ACHN (cell line): Measurements from ENCODE around the gene FOXB2.

Source experiments
- DNase-seq: peaks from one replicate; pipeline ENCODE4 v3.0.0-alpha.2; 2015
- in situ Hi-C: cut with HindIII; loops from 2 replicates; pipeline ENCODE4 v1.10.0; 2017; ENCODE audit warnings: low sequenced_read_pairs, low pct_ligation_motif_present, low pct_unique_long_range_greater_than_20kb

Gene FOXB2

DNA sequence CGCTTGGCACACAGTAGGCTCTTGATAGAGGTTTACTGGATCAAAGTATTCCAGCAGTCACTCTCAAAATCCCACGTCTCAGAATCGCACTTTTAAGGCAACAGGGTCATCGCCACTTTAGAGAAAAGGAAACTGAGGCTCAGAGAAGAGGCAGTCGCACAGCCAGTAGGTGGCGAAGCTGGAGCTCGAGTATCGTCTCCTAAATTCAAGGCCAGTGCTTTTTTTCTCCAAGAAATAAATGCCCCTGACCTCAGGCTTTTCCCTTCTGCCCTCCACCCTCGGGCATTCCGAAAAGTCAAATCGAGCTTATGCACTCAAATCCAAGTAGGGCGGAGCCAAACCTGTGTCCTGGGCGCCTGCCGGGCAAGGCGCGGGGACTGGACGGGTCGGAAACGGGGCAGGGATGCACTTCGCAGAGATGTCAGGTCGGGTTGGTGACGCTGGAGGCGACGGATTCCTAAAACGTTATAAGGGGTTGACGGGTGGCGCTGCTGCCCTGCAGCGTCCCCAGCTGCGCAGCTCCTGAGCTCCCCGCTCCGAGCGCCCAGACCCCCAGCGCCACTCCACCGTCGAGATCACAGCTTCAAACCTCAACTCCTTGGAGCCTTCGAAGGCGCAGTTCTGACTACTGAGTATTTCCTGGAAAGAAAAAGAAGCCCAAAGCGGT, 4.7 kb upstream of the FOXB2 start:
- in situ Hi-C loops, result no loop called here
- DNase-seq, result no peak

GRCh38 chr9:77015327-77016048, 4.0 kb upstream of the FOXB2 start:
- DNase-seq, result no peak

GRCh38 chr9:77016121-77016525, 3.3 kb upstream of the FOXB2 start:
- in situ Hi-C loops, result no loop called here
- no peak for DNase-seq

More at GRCh38 chr9:77015327-77016048, 4.0 kb upstream of the FOXB2 start:
- in situ Hi-C loops, result no loop called here

DNA sequence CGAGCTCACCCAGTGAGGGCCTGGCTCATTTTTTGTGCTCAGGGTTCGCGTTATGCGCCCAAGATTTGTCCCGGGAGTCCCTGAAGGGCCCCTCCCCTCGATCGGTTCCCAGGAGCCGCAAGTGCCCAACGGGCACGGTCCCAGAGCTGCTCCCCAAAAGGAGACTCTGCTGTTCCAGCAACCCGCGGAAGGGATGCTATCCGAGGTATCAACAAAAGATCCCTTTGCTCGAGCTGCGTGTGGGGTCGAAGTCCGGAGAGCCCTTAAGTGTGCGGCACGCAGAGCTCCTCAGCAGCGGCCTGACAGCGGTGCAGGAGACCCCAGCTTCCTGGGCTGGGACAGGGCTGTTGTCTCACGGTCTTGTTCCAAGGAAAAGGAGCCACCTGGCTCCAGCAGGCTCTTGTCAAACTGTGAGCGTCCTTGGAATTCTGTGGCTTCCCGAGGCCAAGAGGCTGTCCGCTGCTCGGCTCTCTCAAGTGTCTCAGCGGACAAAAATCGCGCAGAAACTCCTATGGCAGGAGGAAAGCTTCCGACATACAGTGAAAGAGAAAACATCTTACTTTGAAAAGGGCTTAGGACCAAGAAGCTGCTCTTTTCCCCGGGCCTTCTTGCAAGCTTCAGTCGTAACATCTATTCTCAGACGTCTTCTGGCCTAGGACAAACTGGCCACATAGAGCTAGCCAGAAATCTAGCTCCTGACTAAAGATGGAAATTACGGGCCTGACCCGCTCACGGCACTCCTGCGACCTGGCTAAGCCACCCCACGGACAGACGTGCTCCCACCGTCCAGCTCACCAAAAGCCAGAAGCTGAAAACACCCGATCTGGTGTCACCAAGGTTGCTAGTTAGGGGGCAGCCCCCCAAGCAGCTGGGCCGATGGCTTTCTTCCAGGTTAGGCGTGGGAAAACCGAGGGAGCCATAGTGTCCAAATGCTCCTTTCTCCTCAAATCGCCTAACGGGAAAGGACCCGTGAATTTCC, 2.6 kb upstream of the FOXB2 start:
- in situ Hi-C loops, result no loop called here

GRCh38 chr9:77017505-77017894, 2.0 kb upstream of the FOXB2 start:
- DNase-seq, result no peak
- in situ Hi-C loops, result no loop called here

More for the DNA sequence above, 2.6 kb upstream of the FOXB2 start:
- DNase-seq, result no peak

- in situ Hi-C loops, result no loop called here
- DNase-seq, result peak; percentile 4
Measured at GRCh38 chr9:77018058-77018968, 1.1 kb upstream of the FOXB2 start.

GRCh38 chr9:77018969-77019235, 553 bp upstream of the FOXB2 start:
- no peak for DNase-seq
- in situ Hi-C loops, result no loop called here

GRCh38 chr9:77019926-77020412, 514 bp downstream of the FOXB2 start:
- in situ Hi-C loops, result no loop called here

GRCh38 chr9:77020413-77021290, 1.2 kb downstream of the FOXB2 start:
- no peak for DNase-seq
- in situ Hi-C loops, result no loop called here

More at GRCh38 chr9:77019926-77020412, 514 bp downstream of the FOXB2 start:
- DNase-seq, result no peak

- DNase-seq, result no peak
- in situ Hi-C loops, result no loop called here
Measured at GRCh38 chr9:77021291-77021894, 1.9 kb downstream of the FOXB2 start.

DNA sequence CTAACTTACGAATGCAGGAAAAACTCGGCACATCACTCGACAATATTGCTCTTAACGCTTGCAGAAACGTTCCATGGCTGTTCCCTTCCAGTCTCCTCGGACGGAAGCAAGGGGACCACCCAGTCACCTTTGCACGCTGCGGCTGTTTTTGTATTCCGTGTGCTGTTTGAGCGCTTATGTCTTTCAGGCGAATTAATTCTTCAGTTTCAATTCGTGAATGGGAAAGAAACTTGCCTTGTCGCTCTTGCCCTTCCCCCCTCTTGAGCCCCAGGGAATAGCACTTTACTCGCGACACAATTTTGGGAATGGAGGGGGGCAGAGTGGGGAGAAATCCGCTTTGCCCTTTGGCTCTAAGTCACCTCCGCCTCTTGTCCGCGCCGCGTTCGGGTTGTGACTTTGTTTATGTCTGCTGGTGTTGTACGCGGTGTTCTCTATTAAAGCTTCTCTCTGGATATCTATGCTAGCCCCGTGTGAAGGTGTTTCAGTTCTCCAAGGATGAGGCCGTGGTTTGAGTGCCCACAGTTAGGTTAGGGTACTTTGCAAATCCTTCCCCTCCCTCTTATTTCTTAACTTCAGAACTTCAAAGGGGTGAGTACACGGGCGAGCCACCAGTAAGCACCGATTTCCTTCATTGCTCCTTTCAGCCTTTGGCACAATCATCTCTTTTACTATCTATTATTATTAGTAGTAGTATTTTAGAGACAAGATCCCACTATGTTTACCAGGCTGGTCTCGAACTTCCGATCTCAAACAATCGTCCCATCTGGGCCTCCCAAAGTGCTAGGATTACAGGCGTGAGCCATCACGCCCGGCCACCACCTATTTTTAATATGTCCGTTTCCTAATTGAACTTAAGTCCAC, 2.7 kb downstream of the FOXB2 start:
- no peak for DNase-seq
- in situ Hi-C loops, result no loop called here

GRCh38 chr9:77022783-77023440, 3.5 kb downstream of the FOXB2 start:
- in situ Hi-C loops, result no loop called here
- DNase-seq, result no peak

- in situ Hi-C loops, result no loop called here
- DNase-seq, result no peak
Measured at GRCh38 chr9:77023726-77024125, 4.3 kb downstream of the FOXB2 start.

DNA sequence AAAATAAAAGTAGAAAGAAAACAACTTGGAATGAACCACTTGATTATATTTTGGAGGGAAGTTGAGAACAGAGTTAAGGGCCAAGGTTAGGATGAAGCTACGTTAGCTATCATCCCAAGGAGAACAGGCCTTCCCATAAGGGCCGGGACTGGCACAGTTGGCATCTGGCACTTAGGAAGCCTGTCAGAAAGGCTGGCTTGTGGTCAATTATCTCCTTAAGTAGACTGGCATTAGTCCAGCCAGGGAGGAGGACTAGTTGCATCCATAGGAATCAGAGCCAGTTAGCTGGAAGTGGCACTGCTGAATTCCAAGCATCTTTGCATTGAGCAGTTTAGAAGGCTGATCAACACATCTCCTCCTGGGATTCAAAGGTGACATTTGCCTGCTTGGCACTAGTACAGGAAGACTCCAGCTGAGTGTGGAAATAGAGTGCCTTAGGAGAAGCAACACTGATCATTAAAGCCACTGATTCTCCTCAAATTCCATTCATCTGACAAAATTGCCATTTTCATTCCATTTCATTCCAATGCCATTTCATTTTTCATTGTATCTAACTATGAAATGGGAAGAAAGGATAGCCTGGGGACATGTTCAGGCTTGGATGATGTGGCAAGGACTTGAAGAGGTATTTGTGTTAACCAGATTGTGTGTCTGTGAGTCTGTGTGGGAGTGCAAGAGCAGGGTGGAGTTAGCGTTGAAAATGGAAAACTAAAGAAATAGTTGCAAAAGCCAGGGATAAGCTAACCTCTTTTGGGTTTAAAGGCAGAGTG, 5.5 kb downstream of the FOXB2 start:
- DNase-seq, result no peak
- in situ Hi-C loops, result no loop called here

DNA sequence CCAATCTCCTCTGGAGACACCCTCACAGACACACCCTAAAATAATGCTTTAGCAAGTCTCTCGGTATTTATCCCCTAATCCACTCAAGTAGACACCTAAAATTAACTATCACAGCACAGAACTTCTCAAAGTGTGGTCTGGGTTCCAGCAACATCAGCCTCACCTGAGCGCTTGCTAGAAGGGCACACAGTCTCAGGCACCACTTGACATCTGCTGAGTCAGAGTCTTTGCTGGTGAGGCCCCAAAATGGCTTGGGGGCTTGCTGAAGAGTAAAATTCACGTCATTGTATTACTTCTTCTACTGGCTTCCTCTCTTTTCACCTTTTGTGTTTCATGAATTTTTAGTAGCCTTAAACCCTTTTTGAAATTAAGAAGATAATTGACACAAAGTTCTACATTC, 9.0 kb downstream of the FOXB2 start:
- in situ Hi-C loops, result no loop called here
- DNase-seq, result no peak
